ENCODE measurements around the gene ZNF407. TPM values are rescaled to one million over a fixed set of nuclear protein-coding genes. Genes with fewer than 3 reads are reported as not detected.

The ZNF407 gene
- total RNA-seq, 1 donor from 2014 or later, result 14.7 TPM

DNA sequence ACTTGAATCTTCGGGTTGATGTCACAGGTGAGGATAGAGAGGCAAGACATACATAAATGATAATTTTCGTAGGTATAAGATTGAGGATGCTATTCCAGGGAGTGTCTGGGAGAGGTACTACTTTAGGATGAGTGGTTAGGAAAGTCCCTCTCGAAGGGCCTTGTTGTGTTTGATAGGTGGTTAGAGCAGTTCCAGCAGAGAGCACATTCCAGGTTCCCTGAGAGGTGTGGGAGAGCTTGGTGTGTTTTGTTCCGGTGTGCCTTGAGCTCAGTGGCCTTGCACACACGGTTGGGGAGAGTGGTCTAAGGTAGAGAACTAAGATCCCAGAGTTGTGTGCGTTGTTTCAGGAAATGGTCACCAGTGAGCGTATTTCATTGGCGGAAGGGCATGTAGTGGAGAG, 191.4 kb downstream of the ZNF407 start:
- H3K27me3 Mint-ChIP-seq, result no peaks in the 10 kb centered on the region
- H3K4me1 Mint-ChIP-seq (ENCODE audit: unreplicated experiment), result no peaks in the 10 kb centered on the region
- TF ChIP-seq, protein P1, sequence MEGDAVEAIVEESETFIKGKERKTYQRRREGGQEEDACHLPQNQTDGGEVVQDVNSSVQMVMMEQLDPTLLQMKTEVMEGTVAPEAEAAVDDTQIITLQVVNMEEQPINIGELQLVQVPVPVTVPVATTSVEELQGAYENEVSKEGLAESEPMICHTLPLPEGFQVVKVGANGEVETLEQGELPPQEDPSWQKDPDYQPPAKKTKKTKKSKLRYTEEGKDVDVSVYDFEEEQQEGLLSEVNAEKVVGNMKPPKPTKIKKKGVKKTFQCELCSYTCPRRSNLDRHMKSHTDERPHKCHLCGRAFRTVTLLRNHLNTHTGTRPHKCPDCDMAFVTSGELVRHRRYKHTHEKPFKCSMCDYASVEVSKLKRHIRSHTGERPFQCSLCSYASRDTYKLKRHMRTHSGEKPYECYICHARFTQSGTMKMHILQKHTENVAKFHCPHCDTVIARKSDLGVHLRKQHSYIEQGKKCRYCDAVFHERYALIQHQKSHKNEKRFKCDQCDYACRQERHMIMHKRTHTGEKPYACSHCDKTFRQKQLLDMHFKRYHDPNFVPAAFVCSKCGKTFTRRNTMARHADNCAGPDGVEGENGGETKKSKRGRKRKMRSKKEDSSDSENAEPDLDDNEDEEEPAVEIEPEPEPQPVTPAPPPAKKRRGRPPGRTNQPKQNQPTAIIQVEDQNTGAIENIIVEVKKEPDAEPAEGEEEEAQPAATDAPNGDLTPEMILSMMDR (conservative IDR thresholded peaks at IDR 0.05), result no peak
- no peak overlapping the region for H3K27ac Mint-ChIP-seq
- H3K36me3 Mint-ChIP-seq, result peaks cover 3% of the 10 kb centered on the region
- no peaks in the 10 kb centered on the region for H3K9me3 Mint-ChIP-seq
- no peak for DNase-seq (ENCODE audit: extremely low spot score, unreplicated experiment)
- H3K4me3 Mint-ChIP-seq, result no peak overlapping the region

GRCh38 chr18:74790451-74790850, 192.8 kb downstream of the ZNF407 start:
- Mint-ChIP-seq H3K36me3 (peaks cover 3% of the 10 kb centered on the region), H3K4me1 (ENCODE audit: unreplicated experiment) (no peaks in the 10 kb centered on the region), H3K4me3 (no peak overlapping the region), H3K27ac (no peak overlapping the region), H3K9me3 (no peaks in the 10 kb centered on the region), H3K27me3 (no peaks in the 10 kb centered on the region)
- TF ChIP-seq, protein P1 (conservative IDR thresholded peaks at IDR 0.05), result no peak
- no peak for DNase-seq (ENCODE audit: extremely low spot score, unreplicated experiment)

- H3K4me1 Mint-ChIP-seq (ENCODE audit: unreplicated experiment), result peaks cover 4% of the 10 kb centered on the region
- DNase-seq (ENCODE audit: extremely low spot score, unreplicated experiment), result no peak
- H3K36me3 Mint-ChIP-seq, result no peaks in the 10 kb centered on the region
- no peaks in the 10 kb centered on the region for H3K9me3 Mint-ChIP-seq
- no peak overlapping the region for H3K27ac Mint-ChIP-seq
- TF ChIP-seq, protein P1 (conservative IDR thresholded peaks at IDR 0.05), result no peak
- no peak overlapping the region for H3K4me3 Mint-ChIP-seq
- H3K27me3 Mint-ChIP-seq, result no peaks in the 10 kb centered on the region
These were observed 194.0 kb downstream of the ZNF407 start for GRCh38 chr18:74791501-74792194.

GRCh38 chr18:74793746-74794145, 196.1 kb downstream of the ZNF407 start:
- Mint-ChIP-seq H3K27me3 (no peaks in the 10 kb centered on the region), H3K4me1 (ENCODE audit: unreplicated experiment) (peaks cover 22% of the 10 kb centered on the region), H3K9me3 (no peaks in the 10 kb centered on the region), H3K27ac (no peak overlapping the region), H3K36me3 (no peaks in the 10 kb centered on the region), H3K4me3 (no peak overlapping the region)
- TF ChIP-seq, protein P1 (conservative IDR thresholded peaks at IDR 0.05), result no peak
- no peak for DNase-seq (ENCODE audit: extremely low spot score, unreplicated experiment)

DNA sequence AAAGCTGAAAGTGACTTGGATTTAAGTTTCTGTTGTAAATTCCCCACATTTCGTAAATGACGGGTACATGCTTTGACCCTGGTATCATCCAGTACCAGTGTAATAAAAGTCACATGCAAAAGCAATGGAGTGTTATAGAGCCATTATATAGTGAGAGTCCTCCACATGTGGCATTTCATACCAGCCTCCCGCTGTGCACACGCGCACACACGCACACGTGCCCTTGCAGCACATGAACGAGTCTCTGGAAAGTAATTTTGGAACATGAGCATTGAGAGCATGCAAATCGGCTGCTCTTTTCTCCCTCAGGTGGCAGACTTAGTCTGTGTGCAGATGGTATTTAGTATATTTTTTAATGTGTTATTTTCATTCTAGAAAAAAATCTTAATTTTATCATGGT, 198.1 kb downstream of the ZNF407 start:
- Mint-ChIP-seq H3K27ac (no peak overlapping the region), H3K4me1 (ENCODE audit: unreplicated experiment) (peaks cover 22% of the 10 kb centered on the region), H3K9me3 (no peaks in the 10 kb centered on the region), H3K4me3 (no peak overlapping the region), H3K27me3 (no peaks in the 10 kb centered on the region), H3K36me3 (no peaks in the 10 kb centered on the region)
- TF ChIP-seq, protein P1 (conservative IDR thresholded peaks at IDR 0.05), result no peak
- no peak for DNase-seq (ENCODE audit: extremely low spot score, unreplicated experiment)

All from type B pancreatic cell (in vitro differentiated cells).